HCT116 (cell line): ENCODE data around the gene CSTPP1. TPM values are rescaled to one million over a fixed set of nuclear protein-coding genes. Genes with fewer than 3 reads are reported as not detected.

Source experiments
- ATAC-seq: fragments of 200-7000 bp; cut with Tn5 transposase; 2 replicates; pipeline ENCODE4 v1.9.1; 2020; ENCODE audit warnings: mild to moderate bottlenecking, moderate library complexity
- BruUV-seq: library from RNA; stranded (reverse); fragments of 400-500 nt; replicated peaks from 2 replicates; lab custom pipeline; 2021; lab: Mats Ljungman, UMichigan
- CTCF ChIA-PET: fragments of 300-600 bp; sonication (Branson Sonifier 250); formaldehyde crosslinking; loops from one replicate; lab custom pipeline; 2021; ENCODE audit warnings: antibody characterized with exemption; lab: Charles Lee
- POLR2A ChIA-PET: fragments of 300-600, 350-600 bp; sonication (Branson Sonifier 250); formaldehyde crosslinking; loops from one replicate; lab custom pipeline; 2021; ENCODE audit warnings: antibody characterized with exemption; lab: Charles Lee
- RAD21 ChIA-PET, 2 experiments: fragments of 300-600 bp; sonication (Branson Sonifier 250); formaldehyde crosslinking; loops; one replicate each; lab custom pipeline; 2023; ENCODE audit warnings: low total read pairs in 2 of 2; ENCODE audit not compliant: uncharacterized antibody in 2 of 2, unreplicated experiment in 2 of 2, low non-redundant PET in 1 of 2; lab: Charles Lee
- DNase-seq: peaks from one replicate; pipeline ENCODE4 v3.0.0-alpha.2; 2010; ENCODE audit warnings: low read depth, low spot score
- H2AFZ ChIP-seq: fragments of 200-600 bp; shearing (Covaris generic), sonication (generic); 2 replicates; pipeline ENCODE4 v1.6.1; 2017; ENCODE audit warnings: low read depth, mixed run types, mixed read lengths, antibody characterized with exemption, low read length; ENCODE audit not compliant: poor library complexity, severe bottlenecking
- H3K27ac ChIP-seq: 2 replicates; pipeline ENCODE4 v1.5.1; 2012; ENCODE audit warnings: low read depth, low read length
- H3K27me3 ChIP-seq: fragments of 200-600 bp; sonication (generic); 2 replicates; pipeline ENCODE4 v1.6.1; 2016; ENCODE audit warnings: mixed run types, low read length, mixed read lengths; ENCODE audit not compliant: insufficient read depth
- H3K36me3 ChIP-seq, 2 experiments: fragments of 200-500 bp in 1 of 2; fragments of 200-600 bp in 1 of 2; sonication (Bioruptor generic) in 1 of 2; sonication (generic) in 1 of 2; 2 replicates each; pipeline versions ENCODE4 v1.5.1 to v1.6.1; 2014 to 2016; ENCODE audit warnings: low read length in 2 of 2, inconsistent platforms in 1 of 2, mixed read lengths in 1 of 2, mixed run types in 1 of 2; ENCODE audit not compliant: insufficient read depth in 2 of 2, control insufficient read depth in 1 of 2
- H3K4me1 ChIP-seq, 2 experiments: fragments of 200-600 bp in 1 of 2; sonication (generic) in 1 of 2; 2 replicates each; pipeline versions ENCODE4 v1.5.1 to v1.6.1; 2012 to 2017; ENCODE audit warnings: low read length in 2 of 2, inconsistent platforms in 1 of 2, mild to moderate bottlenecking in 1 of 2, mixed read lengths in 1 of 2, mixed run types in 1 of 2, moderate library complexity in 1 of 2; ENCODE audit not compliant: insufficient read depth in 2 of 2, control insufficient read depth in 1 of 2
- H3K4me2 ChIP-seq: fragments of 200-600 bp; sonication (generic); 2 replicates; pipeline ENCODE4 v1.6.1; 2017; ENCODE audit warnings: mixed run types, low read length, mixed read lengths
- H3K4me3 ChIP-seq, 2 experiments: fragments of 200-600 bp in 1 of 2; sonication (generic) in 1 of 2; replicated peaks in 1 of 2; 2 replicates each; pipeline ENCODE4 v1.5.1; 2011 to 2016; ENCODE audit warnings: low read length in 2 of 2, control low read depth in 1 of 2, low read depth in 1 of 2, mild to moderate bottlenecking in 1 of 2, mixed read lengths in 1 of 2, mixed run types in 1 of 2
- H3K79me2 ChIP-seq: fragments of 200-600 bp; sonication (generic); 2 replicates; pipeline ENCODE4 v1.6.1; 2017; ENCODE audit warnings: mild to moderate bottlenecking, mixed run types, low read length, moderate library complexity, mixed read lengths; ENCODE audit not compliant: insufficient read depth
- H3K9ac ChIP-seq: fragments of 200-600 bp; sonication (generic); 2 replicates; pipeline ENCODE4 v1.6.1; 2016; ENCODE audit warnings: low read length, mixed read lengths
- H3K9me2 ChIP-seq: fragments of 200-600 bp; sonication (generic), shearing (Covaris generic); 2 replicates; pipeline ENCODE4 v1.6.1; 2017; ENCODE audit warnings: mixed run types, mild to moderate bottlenecking, moderate library complexity; ENCODE audit not compliant: insufficient read depth
- H3K9me3 ChIP-seq, 2 experiments: fragments of 200-500 bp in 1 of 2; fragments of 200-600 bp in 1 of 2; sonication (Bioruptor generic) in 1 of 2; sonication (generic) in 1 of 2; 2 replicates each; pipeline ENCODE4 v1.6.1; 2014 to 2017; ENCODE audit warnings: low read length in 2 of 2, mixed read lengths in 2 of 2, inconsistent platforms in 1 of 2, low read depth in 1 of 2, mild to moderate bottlenecking in 1 of 2, mixed run types in 1 of 2, moderate library complexity in 1 of 2; ENCODE audit not compliant: control insufficient read depth in 1 of 2, insufficient read depth in 1 of 2
- H4K20me1 ChIP-seq: fragments of 200-600 bp; sonication (generic), shearing (Covaris generic); 2 replicates; pipeline ENCODE4 v1.6.1; 2017; ENCODE audit warnings: mixed run types, mild to moderate bottlenecking, moderate library complexity; ENCODE audit not compliant: insufficient read depth
- CBX3 ChIP-seq: IDR thresholded peaks from 2 replicates; pipeline ENCODE4 v1.6.1; 2012; ENCODE audit warnings: low read depth
- CEBPB ChIP-seq: IDR thresholded peaks from 2 replicates; pipeline ENCODE4 v1.6.1; 2012; ENCODE audit warnings: low read depth
- EGR1 ChIP-seq: IDR thresholded peaks from 2 replicates; pipeline ENCODE4 v1.6.1; 2012; ENCODE audit warnings: low read depth
- EZH2 ChIP-seq: fragments of 200-600 bp; sonication (generic); IDR thresholded peaks from 2 replicates; pipeline ENCODE4 v1.6.1; 2017; ENCODE audit warnings: antibody characterized with exemption, mixed run types
- EZH2phosphoT487 ChIP-seq: fragments of 200-600 bp; IDR thresholded peaks from 2 replicates; pipeline ENCODE4 v1.6.1; 2018; ENCODE audit warnings: antibody characterized with exemption, borderline replicate concordance
- JUND ChIP-seq: IDR thresholded peaks from 2 replicates; pipeline ENCODE4 v1.6.1; 2012
- POLR2A ChIP-seq: IDR thresholded peaks from 2 replicates; pipeline ENCODE4 v1.7.0; 2011; ENCODE audit warnings: borderline replicate concordance; ENCODE audit not compliant: insufficient read depth, insufficient read length; ENCODE audit errors: extremely low read depth
- POLR2AphosphoS5 ChIP-seq: IDR thresholded peaks from 2 replicates; pipeline ENCODE4 v1.6.1; 2011; ENCODE audit warnings: mild to moderate bottlenecking, low read depth, low read length, moderate library complexity
- RAD21 ChIP-seq: IDR thresholded peaks from 2 replicates; pipeline ENCODE4 v1.6.1; 2012; ENCODE audit warnings: low read depth, mild to moderate bottlenecking
- SIN3A ChIP-seq: IDR thresholded peaks from 2 replicates; pipeline ENCODE4 v1.6.1; 2012; ENCODE audit warnings: low read depth
- SRF ChIP-seq: IDR thresholded peaks from 2 replicates; pipeline ENCODE4 v1.6.1; 2012; ENCODE audit warnings: low read depth
- YY1 ChIP-seq: IDR thresholded peaks from 2 replicates; pipeline ENCODE4 v1.6.1; 2011; ENCODE audit warnings: low read length, low read depth, moderate library complexity, mild to moderate bottlenecking; ENCODE audit not compliant: insufficient replicate concordance; ENCODE audit errors: extremely low read depth
- ZFX ChIP-seq: fragments of 450-650 bp; IDR thresholded peaks from 2 replicates; pipeline ENCODE4 v1.6.1; 2017
- ZNF274 ChIP-seq: fragments of 200-500 bp; sonication (Bioruptor generic); IDR thresholded peaks from 2 replicates; pipeline ENCODE4 v1.6.1; 2014; ENCODE audit warnings: mild to moderate bottlenecking, low read depth, low read length, inconsistent platforms
- intact Hi-C: fragments of 100-400 bp; cut with micrococcal nuclease; formaldehyde crosslinking; loops from 2 replicates; pipeline ENCODE4 v1.10.0; 2022
- total RNA-seq: library from RNA; stranded (reverse); gene quantifications from one replicate; pipeline ENCODE4 v1.2.1, GENCODE V29; 2021; ENCODE audit not compliant: unreplicated experiment
- TF ChIP-seq, protein P1 (sequence below), 3 experiments: fragments of 200-600 bp in 1 of 3; sonication (generic) in 1 of 3; IDR thresholded peaks in 2 of 3; conservative IDR thresholded peaks in 1 of 3; 2 replicates each; pipeline ENCODE4 v1.5.1; 2012 to 2017; ENCODE audit warnings: low read depth in 2 of 3, low read length in 2 of 3, antibody characterized with exemption in 1 of 3, borderline replicate concordance in 1 of 3, control low read depth in 1 of 3, mild to moderate bottlenecking in 1 of 3, mixed read lengths in 1 of 3, mixed run types in 1 of 3, moderate library complexity in 1 of 3; ENCODE audit not compliant: insufficient read depth in 1 of 3
- TF ChIP-seq, protein P2 (sequence below): IDR thresholded peaks from 2 replicates; pipeline ENCODE4 v1.6.1; 2012
- TF ChIP-seq, protein P3 (sequence below): IDR thresholded peaks from 2 replicates; pipeline ENCODE4 v1.6.1; 2011; ENCODE audit warnings: mild to moderate bottlenecking, low read length, moderate library complexity; ENCODE audit not compliant: insufficient replicate concordance; ENCODE audit errors: extremely low read depth
- TF ChIP-seq, protein P4 (sequence below): IDR thresholded peaks from 2 replicates; pipeline ENCODE4 v1.6.1; 2012; ENCODE audit warnings: low read depth

The CSTPP1 gene
- total RNA-seq, 1 experiment from 2014 or later, result 24.7 TPM

DNA sequence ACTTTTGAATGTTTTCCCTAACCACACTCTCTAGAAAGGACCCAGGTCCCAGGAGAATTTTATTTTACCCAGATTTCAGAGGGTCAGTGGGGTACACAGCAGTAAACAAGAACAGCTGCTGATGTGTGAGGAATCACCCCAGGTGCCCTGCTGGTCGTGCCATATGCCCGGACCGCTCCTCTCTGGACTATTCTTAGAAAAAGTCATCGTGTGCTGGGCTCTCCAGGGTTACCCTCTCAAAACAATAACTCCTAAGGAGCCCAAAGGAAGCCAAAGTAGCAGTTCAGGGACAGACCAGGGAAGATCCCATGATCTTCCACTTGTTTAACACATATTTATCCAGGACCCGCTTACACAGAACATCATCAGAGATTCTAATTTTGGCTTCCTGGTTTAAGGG is 47.9 kb upstream of the CSTPP1 start:
- H3K4me1 ChIP-seq, result no peaks in the 10 kb centered on the region
- BruUV-seq, result no TSS peak
- ChIA-PET RAD21 (interaction anchor here in 1 of 2 experiments (0.7 kb wide), 1 partner anchor 265 kb away, joined by 4 read pairs; no protein-coding TSS in a partner anchor), CTCF (interaction anchor here (0.9 kb wide), 1 partner anchor 264 kb away, joined by 4 read pairs; no protein-coding TSS in a partner anchor), POLR2A (no interaction called here)
- ATAC-seq (no peak), DNase-seq (no peak)
- H3K9me3 ChIP-seq, result no peaks in the 10 kb centered on the region
- no peaks in the 10 kb centered on the region for H3K27me3 ChIP-seq
- no peaks in the 10 kb centered on the region for H3K9me2 ChIP-seq
- H3K27ac ChIP-seq, result no peak overlapping the region
- no peak overlapping the region for H3K4me2 ChIP-seq
- H3K4me3 ChIP-seq, result no peak overlapping the region
- H3K36me3 ChIP-seq, result no peaks in the 10 kb centered on the region; a peak in 1 of 4 replicates
- no peak overlapping the region for H3K9ac ChIP-seq
- H2AFZ ChIP-seq, result no peak overlapping the region
- no peaks in the 10 kb centered on the region for H3K79me2 ChIP-seq
- no peaks in the 10 kb centered on the region for H4K20me1 ChIP-seq
- intact Hi-C loops, result loop anchor here (1.0 kb wide), 3 partner anchors 265 to 467 kb away; no protein-coding TSS in a partner anchor
- TF ChIP-seq SRF (no peak), CEBPB (no peak), ZNF274 (no peak), POLR2A (no peak), ZFX (no peak), RAD21 (no peak), EZH2phosphoT487 (no peak), SIN3A (no peak), YY1 (no peak), JUND (no peak), EGR1 (no peak), CBX3 (no peak), POLR2AphosphoS5 (no peak), EZH2 (no peak)
- TF ChIP-seq, protein P1, sequence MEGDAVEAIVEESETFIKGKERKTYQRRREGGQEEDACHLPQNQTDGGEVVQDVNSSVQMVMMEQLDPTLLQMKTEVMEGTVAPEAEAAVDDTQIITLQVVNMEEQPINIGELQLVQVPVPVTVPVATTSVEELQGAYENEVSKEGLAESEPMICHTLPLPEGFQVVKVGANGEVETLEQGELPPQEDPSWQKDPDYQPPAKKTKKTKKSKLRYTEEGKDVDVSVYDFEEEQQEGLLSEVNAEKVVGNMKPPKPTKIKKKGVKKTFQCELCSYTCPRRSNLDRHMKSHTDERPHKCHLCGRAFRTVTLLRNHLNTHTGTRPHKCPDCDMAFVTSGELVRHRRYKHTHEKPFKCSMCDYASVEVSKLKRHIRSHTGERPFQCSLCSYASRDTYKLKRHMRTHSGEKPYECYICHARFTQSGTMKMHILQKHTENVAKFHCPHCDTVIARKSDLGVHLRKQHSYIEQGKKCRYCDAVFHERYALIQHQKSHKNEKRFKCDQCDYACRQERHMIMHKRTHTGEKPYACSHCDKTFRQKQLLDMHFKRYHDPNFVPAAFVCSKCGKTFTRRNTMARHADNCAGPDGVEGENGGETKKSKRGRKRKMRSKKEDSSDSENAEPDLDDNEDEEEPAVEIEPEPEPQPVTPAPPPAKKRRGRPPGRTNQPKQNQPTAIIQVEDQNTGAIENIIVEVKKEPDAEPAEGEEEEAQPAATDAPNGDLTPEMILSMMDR (IDR thresholded peaks at IDR 0.05 in 2 of 3, conservative IDR thresholded peaks at IDR 0.05 in 1 of 3; ENCODE audit: borderline replicate concordance in 1 of 3, insufficient read depth in 1 of 3, low read depth in 2 of 3, low read length in 2 of 3), result no peak
- TF ChIP-seq, protein P2, sequence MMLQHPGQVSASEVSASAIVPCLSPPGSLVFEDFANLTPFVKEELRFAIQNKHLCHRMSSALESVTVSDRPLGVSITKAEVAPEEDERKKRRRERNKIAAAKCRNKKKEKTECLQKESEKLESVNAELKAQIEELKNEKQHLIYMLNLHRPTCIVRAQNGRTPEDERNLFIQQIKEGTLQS, result no peak
- TF ChIP-seq, protein P3, sequence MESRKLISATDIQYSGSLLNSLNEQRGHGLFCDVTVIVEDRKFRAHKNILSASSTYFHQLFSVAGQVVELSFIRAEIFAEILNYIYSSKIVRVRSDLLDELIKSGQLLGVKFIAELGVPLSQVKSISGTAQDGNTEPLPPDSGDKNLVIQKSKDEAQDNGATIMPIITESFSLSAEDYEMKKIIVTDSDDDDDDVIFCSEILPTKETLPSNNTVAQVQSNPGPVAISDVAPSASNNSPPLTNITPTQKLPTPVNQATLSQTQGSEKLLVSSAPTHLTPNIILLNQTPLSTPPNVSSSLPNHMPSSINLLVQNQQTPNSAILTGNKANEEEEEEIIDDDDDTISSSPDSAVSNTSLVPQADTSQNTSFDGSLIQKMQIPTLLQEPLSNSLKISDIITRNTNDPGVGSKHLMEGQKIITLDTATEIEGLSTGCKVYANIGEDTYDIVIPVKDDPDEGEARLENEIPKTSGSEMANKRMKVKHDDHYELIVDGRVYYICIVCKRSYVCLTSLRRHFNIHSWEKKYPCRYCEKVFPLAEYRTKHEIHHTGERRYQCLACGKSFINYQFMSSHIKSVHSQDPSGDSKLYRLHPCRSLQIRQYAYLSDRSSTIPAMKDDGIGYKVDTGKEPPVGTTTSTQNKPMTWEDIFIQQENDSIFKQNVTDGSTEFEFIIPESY, result no peak
- TF ChIP-seq, protein P4, sequence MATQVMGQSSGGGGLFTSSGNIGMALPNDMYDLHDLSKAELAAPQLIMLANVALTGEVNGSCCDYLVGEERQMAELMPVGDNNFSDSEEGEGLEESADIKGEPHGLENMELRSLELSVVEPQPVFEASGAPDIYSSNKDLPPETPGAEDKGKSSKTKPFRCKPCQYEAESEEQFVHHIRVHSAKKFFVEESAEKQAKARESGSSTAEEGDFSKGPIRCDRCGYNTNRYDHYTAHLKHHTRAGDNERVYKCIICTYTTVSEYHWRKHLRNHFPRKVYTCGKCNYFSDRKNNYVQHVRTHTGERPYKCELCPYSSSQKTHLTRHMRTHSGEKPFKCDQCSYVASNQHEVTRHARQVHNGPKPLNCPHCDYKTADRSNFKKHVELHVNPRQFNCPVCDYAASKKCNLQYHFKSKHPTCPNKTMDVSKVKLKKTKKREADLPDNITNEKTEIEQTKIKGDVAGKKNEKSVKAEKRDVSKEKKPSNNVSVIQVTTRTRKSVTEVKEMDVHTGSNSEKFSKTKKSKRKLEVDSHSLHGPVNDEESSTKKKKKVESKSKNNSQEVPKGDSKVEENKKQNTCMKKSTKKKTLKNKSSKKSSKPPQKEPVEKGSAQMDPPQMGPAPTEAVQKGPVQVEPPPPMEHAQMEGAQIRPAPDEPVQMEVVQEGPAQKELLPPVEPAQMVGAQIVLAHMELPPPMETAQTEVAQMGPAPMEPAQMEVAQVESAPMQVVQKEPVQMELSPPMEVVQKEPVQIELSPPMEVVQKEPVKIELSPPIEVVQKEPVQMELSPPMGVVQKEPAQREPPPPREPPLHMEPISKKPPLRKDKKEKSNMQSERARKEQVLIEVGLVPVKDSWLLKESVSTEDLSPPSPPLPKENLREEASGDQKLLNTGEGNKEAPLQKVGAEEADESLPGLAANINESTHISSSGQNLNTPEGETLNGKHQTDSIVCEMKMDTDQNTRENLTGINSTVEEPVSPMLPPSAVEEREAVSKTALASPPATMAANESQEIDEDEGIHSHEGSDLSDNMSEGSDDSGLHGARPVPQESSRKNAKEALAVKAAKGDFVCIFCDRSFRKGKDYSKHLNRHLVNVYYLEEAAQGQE, result no peak
